LNCaP clone FGC (cell line): Measurements from ENCODE around the gene ZNF555.
A peak's percentile ranks its signal among the peaks of the same experiment; 100 is the strongest.
"Not testable (repeated sequence)": the region's sequence is repeated elsewhere in the genome, so short reads cannot be mapped to it uniquely, and the experiment has no call there.

Experiments
- DNase-seq: peaks from one replicate; pipeline ENCODE4 v3.0.0-alpha.2; 2011; ENCODE audit warnings: low read depth
- H3K4me3 ChIP-seq: 2 replicates; pipeline ENCODE4 v1.5.1; 2011; ENCODE audit warnings: mild to moderate bottlenecking, low read depth, low read length, control low read depth
- CTCF ChIP-seq: IDR thresholded peaks from 2 replicates; pipeline ENCODE4 v1.5.1; 2012; ENCODE audit warnings: mild to moderate bottlenecking; ENCODE audit not compliant: control insufficient read depth, insufficient read depth; ENCODE audit errors: extremely low read depth

ZNF555 gene

GRCh38 chr19:2840794-2841791 is at the start of gene ZNF555:
ZNF555 (plus strand) TSS chr19:2841475; CDS start chr19:2841573, 98 bp downstream.
- peak within 1 kb of the TSS; percentile 61 for H3K4me3 ChIP-seq
- peak; percentile 97 for DNase-seq
- TF ChIP-seq CTCF: peak; percentile 52

- TF ChIP-seq CTCF: no peak
- no peak overlapping the region for H3K4me3 ChIP-seq
- DNase-seq: no peak
Observed at GRCh38 chr19:2791876-2792275, 49.4 kb upstream of the ZNF555 start.

- not testable (repeated sequence) for DNase-seq, H3K4me3 ChIP-seq
Observed at GRCh38 chr19:2792666-2793065, 48.6 kb upstream of the ZNF555 start.

- H3K4me3 ChIP-seq: no peak overlapping the region
- DNase-seq: no peak
- TF ChIP-seq CTCF: no peak
Observed at GRCh38 chr19:2793126-2793525, 48.1 kb upstream of the ZNF555 start.

GRCh38 chr19:2793577-2793976 is 47.7 kb upstream of the ZNF555 start:
- H3K4me3 ChIP-seq: no peak overlapping the region
- DNase-seq: no peak
- no peak for TF ChIP-seq CTCF

- TF ChIP-seq CTCF: no peak
- peak overlapping the region; percentile 32 for H3K4me3 ChIP-seq
- peak; percentile 83 for DNase-seq
Observed at GRCh38 chr19:2795827-2796658, 45.2 kb upstream of the ZNF555 start.

GRCh38 chr19:2796659-2797266 is 44.5 kb upstream of the ZNF555 start:
- H3K4me3 ChIP-seq: no peak overlapping the region; the same call in 1 of the 2 replicates
- no peak for DNase-seq
- no peak for TF ChIP-seq CTCF
